Measurements from ENCODE around the gene PRKAR2B.
"Not testable (repeated sequence)": the region's sequence is repeated elsewhere in the genome, so short reads cannot be mapped to it uniquely, and the experiment has no call there.

The PRKAR2B gene

DNA sequence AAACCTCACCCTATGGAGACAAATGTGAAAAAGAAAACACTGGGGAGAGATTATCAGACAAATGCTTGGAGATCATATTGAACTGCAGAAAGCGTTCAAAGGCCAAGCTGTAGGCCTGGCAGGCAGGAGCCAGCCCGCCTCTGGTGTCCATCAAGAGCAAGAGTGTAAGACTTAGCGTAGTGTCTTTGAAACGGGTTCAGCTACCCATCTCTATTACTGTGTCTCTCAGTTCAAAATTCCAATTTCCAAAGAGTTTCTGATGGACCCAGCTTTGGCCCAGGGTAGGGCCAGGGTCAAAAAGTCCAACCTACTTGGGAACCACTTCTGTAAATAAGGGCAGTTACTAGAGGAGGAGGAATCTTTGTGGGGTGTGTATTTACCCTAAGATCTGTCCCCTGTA, 78.9 kb downstream of the PRKAR2B start:
- DNase-seq: no peak

DNA sequence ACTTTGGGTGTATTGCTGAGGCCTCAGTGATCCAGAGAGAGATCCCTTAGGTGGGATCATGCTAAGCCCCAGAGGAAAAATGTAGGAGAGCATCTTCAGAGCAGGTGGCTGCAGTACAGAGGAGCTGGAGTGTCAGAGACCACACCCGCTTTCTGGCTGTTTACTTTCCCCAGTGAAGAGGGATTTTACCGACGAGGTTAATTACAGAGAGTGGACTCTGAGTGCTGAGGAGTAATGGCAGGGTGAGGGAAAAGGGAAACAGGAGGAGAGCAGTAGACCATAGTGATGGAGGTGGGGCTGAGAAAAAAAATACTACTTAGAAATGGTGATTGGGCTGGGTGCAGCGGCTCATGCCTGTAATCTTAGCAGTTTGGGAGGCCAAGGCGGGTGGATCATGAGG, 81.0 kb downstream of the PRKAR2B start:
- no peak for DNase-seq

DNA sequence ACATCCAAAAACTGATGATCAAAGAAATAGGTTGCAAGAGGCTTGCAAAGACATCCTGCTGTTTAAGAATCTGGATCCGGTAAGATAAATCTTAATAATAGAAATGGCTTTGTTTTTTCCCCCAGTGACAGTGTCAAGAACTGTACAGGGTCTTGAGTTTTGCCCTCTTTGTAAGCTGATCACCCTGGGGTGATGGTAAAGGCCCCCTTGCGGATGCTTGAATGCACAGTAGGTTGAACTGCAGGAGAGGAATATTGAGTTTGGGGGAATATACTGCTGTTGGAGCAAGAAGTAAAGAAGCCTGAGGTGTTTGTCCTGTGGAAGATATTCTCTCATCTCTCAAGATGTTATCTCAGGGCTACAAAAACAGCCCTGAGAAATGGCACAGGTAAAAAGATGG, 83.7 kb downstream of the PRKAR2B start:
- DNase-seq: no peak

DNA sequence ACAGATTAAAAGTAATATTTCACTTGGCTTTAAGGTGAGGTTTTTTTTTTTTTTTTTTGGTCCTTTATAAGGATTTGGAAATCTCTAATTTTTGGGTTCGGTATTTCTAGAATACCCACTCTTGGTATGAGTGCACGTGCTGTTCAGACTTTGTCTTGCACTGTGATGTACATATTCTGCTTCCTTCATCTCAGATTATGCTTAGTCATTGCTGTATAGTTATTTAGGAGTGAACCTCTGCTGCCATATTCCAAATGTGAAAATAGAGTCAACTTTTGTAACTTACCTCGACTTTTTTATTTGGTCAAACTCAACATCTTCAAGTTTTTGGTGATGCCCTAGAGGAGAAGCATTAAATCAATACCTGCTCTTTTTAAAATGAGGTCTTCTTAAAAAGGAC, 84.2 kb downstream of the PRKAR2B start:
- no peak for DNase-seq

DNA sequence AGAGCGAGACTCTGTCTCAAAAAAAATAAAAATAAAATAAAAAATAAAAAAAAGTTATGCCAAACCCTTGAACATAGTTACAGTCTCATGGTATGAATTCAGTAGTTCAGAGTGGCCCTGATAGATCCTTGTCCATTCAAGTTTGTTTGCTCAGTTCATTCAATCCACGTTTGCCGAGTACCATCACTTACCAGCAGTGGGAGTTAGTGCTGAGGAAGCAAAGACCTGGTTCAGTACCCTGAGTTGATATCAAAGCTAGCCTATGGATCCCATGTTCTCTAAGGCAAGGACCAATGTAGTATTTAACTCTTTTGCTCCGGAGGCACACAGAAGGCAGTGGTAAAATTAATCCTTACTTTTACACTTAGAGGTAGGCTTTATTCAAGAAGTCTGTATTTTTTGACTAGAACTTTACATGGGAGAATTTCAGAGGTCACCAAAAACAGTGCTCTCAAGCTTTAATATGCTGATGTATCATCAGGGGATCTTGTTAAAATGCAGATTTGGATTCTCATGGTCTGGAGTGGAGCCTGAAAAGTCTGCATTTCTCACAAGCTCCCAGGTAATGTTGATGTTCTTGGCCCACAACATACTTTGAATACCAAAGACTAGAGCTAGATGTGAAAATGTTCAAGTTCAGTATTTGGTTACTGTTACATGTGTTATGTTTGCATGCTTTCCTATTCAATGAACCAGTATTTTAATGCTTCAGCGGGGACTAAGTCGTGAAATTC, 86.1 kb downstream of the PRKAR2B start:
- DNase-seq: no peak

DNA sequence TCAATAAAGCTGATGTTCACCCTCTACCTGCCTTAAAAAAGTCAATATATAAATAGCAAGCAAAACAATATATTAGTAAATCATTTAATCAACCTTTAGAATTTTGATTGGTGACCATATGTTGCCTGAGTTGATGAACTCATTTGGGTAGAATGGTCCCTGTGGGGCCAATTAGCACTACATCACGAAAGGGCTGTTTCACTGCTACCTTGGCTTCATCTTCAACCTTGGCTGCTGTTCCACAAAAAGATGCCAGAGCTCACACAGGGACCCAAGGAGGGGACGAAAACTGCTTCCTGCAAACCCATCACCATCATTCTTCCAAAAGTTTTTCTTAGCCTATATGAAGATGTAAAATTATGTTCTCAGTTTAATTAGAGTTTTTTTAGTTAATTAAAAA, 88.9 kb downstream of the PRKAR2B start:
- no peak for DNase-seq

DNA sequence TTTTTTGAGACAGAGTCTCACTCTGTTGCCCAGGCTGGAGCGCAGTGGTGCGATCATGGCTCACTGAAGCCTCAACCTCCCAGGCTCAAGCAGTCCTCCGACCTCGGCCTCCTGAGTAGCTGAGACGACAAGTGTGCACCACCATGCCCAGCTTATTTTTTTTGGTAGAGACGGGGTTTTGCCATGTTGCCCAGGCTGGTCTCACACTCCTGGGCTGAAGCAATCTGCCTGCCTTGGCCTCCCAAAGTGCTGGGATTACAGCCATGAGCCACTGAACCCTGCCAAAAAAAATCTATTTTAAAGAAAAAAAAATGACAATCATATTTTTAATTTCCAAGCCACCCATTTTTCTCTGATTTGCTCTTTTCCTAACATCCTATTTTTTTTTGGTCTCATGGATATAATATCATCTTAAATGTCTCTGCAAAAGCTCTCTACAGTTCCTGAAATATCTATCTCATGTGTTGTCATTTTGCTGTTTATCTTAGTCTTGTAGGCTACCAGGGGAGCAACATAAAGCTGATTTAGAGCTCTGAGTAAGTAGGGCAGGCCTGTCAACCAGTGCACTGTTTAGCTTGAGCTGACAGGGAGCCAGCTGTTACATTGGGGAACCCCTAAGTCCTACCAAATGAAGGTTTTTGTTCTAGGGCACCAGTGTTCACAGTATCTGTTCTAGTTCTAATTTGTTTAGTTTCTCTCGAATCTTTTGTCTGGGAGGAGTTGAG, 94.4 kb downstream of the PRKAR2B start:
- no peak for DNase-seq

DNA sequence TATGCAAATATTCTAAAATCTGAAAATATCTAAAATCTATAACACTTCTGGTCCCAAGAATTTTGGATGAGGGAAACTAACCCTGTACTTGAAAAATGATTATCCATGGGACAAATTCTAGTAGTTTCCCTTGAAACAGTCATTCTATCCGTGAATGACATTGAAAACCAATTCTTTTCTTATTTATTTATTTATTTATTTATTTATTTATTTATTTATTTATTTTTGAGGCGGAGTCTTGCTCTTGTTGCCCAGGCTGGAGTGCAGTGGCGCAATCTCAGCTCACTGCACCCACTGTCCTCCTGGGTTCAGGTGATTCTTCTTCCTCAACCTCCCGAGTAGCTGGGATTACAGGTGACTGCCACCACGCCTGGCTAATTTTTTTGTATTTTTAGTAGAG, 99.4 kb downstream of the PRKAR2B start:
- DNase-seq: not testable (repeated sequence)

DNA sequence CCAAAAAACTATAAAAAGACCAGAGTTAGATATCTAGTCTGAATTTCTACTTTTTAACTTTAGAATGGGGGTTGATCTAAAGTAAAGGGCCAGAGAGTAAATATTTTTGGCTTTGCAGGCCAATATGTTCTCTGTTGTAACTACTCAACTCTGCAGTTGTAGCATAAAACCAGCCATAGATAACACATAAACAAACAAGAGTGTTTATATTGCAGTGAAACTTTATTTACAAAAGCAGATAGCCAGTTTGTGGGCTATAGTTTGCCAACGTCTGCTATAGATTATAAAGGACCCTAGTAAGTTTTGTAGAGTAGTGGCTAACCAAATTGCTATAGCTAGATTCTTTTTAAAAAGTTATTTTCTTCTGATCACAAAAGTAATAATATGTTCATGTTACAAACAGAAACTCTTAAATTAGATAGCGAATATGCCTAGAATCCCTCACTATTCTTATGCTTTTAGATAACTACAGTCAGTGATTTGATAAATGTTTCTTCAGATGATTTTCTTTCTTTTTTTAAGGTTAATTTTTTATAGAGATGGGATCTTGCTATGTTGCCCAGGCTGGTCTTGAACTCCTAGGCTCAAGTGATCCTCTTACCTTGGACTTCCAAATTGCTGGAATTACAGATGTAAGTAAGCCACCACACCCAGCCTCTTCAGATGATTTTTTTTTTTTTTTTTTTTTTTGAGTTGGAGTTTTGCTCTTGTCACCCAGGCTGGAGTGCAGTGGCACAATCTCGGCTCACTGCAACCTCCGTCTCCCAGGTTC, 100.7 kb downstream of the PRKAR2B start:
- no peak for DNase-seq

DNA sequence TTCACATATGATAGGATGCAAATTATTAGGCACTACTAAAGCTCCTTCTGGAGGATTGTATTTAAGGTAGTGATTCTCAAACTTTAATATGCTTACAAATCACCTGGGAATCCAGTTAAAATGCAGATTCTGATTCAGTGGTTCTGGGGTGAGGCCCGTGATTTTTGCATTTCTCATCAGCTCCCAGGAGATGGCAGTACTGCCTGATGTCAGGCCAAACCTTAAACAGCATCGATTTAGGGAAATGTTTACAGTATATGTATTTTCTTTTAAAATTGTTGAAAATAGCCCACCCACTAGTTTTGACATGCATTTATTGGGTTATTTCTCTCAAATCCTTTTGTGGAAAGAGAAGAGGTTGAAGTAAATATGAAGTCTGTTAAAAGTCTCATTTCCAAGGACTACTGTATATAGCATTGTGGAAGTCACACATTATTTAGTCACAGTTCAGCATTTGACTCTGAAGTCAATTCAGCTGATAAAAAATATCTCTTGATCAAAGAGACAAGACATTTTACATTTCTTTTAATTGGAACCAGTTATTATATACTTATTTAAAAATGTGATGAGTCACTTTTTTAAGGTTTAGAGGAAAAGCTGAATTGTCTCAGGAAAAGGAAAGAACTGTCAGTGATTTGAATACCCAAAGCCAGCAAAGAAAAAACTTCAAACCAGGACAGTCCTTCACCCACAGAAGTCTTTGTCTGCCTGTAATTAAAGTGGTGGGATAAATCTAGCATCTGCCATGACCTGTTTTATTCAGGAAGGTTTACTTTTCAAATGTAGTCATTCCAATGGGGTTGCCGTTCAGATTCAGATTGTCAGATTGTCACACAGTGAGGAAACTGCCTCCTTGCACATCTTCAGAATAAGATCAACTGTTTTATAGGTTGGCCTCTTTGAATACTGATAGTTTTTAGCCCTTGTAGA, 103.2 kb downstream of the PRKAR2B start:
- peak; percentile 27 for DNase-seq

DNA sequence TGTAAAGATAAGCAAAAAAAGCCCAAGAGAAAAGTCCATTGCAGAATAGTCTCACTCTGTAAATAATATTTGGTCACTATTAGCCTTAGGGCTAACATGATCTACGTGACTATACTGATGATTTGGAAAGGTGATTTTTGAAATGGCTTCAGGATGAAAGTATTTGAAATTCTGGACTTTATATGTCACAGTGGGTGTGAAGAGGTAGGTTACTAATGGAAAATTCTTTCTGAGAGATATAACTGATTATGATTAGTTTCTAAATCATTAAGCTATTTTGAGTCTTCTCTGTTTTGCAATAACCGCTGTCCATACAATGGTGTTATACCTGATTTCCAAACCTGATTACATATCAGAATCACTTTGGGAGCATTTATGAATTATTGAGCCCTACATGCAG, 104.2 kb downstream of the PRKAR2B start:
- no peak for DNase-seq

DNA sequence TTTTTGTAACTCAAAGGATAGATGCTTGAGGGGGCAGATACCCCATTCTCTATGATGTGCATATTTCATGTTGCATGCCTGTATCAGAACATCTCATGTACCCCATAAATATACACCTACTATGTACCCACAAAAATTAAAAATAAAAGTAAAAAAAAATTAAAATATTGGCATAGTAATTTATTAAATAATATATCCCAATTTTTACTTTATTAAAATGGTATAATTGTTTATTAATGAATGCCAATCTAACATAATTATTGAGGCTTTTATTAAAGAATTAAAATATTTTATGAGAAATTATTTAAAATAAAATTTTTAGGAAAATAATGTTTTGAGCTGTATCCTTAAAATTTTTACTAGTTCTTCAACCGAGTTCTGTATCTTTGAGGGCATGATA, 105.4 kb downstream of the PRKAR2B start:
- no peak for DNase-seq

DNA sequence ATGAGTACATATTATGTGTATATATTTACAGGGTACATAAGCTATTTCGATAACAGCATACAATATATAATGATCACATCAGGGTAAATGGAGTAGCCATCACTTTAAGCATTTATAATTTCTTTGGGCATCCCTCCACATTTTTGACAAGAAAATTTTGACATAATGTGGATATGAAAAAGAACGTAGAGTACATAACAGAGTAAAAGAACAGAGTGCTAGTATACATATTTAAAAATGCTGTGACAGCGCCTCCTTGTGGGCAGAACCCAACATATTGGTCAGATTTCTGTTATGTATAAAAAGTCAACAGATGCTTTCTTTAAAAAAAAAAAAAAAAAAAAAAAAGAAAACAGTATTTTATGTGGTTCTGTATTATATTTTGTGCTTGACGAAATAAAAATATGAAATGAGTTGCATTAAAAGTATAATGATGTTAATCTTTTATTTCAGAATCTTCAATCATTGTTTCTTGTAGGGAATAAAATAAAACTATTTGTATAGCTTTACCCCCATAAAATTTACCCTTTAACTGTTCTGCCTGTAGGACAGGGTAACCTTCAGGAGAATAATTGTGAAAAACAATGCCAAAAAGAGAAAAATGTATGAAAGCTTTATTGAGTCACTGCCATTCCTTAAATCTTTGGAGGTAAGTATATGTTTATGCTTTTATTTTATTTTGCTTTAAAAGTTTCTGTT, 106.0 kb downstream of the PRKAR2B start:
- peak; percentile 35 for DNase-seq

DNA sequence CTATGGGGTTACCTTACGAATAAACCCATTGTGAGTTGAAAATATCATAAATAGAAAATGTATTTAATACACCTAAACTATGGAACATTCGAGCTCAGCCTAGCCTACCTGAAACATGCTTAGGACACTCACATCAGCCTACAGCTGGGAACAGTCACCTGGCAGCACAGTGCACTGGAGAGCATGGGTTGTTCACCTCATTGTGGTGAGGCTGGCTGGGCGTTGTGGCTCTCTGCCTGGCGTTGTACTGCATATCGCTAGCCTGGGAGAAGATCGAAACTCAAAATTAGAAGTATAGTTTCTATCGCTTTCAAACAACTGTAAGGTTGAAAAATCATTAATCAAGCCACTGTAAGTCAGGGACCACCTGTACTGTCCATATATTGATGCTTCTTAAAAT, 107.0 kb downstream of the PRKAR2B start:
- no peak for DNase-seq

DNA sequence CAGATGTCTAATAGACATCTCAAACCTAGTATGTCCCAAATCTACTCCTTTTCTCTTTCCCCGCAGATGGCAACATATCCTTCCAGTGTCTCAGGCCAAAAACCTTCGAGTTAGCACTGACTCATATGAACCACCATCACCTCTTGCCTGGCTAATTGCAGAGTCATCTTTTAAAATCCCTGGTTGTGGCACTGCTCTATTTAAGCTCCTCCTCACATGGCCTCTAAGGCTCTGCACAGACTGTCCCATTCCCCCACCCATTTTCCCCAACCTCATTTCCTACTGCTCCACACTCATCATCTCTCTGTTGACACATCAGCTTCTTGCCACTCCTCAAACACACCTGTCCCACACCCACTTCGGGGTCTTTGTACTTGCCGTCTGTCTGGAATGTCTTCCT, 107.5 kb downstream of the PRKAR2B start:
- DNase-seq: no peak

DNA sequence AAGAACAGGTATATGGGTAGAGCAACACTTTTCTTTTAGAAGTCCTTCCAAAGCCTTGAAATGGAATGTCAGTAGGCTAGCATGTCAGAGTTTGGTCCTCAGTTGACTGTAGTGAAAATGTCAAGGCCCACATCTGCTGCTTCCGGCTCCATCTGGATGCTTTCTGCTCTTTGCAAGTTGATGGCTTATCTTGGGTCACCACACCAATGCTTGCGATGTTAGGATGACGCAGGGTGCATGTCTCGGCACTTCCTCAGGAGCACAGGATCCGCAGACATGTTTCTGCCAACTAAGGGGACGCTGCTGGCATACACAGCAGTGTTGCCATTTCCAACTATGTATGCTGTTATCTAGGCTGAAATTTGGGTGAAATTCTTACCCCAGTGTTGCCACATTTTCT, 110.3 kb downstream of the PRKAR2B start:
- no peak for DNase-seq

DNA sequence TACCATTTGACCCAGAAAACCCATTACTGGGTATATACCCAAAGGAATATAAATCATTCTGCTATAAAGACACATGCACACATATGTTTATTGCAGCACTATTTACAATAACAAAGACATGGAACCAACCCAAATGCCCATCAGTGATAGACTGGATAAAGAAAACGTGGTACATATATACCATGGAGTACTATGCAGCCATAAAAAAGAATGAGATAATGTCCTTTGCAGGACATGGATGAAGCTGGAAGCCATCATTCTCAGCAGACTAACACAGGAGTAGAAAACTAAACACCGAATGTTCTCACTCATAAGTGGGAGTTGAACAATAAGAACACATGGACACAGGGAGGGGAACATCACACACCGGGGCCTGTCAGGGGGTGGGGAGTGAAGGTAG, 111.2 kb downstream of the PRKAR2B start:
- not testable (repeated sequence) for DNase-seq

DNA sequence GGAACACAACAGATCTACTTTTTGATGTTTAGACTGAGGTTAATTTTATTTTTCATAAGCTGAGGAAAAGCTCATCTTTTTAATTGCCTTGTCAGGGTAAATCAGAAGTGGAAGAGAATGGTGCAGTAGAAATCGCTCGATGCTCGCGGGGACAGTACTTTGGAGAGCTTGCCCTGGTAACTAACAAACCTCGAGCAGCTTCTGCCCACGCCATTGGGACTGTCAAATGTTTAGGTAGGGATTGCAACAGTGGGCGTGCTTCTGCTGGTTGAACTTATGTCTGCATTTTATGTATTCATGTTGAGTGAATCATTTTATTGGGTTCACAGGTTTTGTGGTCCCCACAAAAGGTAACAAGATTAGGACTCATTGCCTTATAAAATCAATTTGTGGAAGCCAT, 112.6 kb downstream of the PRKAR2B start:
- no peak for DNase-seq

DNA sequence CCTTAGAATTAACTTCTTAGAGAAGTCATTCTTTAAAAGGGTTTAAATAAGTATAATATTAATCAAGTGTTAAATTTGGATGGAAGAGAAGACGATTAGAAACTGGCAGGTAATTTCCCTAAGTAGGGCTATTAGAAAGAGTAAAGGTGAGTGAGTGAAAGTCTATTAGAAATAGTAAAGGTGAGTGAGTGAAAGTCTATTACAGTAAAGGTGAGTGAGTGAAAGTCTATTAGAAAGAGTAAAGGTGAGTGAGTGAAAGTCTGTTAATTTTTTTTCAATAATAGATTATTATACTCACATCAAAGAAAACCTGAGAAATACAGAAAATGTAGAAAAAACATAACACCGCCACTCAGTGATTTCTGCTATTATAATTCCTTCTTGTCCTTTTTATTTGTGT, 113.5 kb downstream of the PRKAR2B start:
- DNase-seq: no peak

DNA sequence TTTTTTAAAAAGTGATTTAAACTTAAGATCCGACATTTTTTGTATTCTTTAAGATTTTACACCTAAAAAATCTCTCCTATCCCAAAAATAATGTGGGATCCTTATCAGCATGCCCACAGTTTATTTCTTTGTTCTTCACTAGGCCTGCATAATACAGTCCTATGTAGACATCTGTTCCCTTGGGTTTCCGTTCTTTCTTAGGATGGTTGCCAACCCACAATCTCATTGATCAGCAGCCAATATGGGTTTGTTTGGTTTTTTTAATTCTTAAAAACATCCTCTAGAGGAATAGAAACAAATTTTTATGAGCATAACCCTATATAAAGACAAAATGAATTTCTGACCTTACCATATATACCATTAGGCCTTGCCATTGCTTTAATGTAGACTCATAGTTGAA, 115.9 kb downstream of the PRKAR2B start:
- DNase-seq: no peak

DNA sequence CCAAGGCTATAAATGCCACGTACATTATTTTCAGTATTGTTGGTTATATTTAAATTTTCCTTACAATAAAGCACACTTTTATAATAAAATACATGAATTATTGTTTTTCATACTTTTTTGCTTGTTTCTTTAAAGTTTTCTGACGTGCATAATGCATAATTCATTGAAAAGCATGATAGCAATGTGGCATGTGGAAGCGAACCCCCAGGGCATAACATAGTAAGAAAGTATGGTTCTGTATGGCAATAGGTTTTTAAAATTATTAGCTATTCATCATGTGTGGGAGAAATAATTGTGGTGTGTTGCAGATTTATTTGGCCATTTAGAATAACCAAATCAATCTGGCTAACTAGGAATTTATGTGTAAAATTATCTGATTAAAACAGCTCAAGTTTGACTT, 116.9 kb downstream of the PRKAR2B start:
- no peak for DNase-seq

DNA sequence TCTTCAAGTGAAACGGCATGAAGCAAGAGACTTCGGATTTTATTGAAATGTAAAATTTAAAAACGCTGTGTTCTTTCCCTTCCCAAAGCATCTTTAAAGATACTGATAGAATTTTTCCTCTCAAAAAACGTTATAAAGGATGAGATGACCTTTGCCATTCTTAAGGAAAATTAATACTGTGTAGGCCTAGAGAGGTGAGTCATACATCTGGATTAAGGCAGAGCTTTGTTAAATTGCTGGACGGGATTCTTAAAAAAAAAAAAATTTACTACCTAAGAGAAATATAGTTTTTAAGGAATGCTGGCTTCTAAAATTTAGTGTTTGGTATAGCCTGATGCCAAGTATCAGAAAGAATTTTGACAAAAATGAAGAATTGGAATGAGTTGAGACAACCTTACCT, 118.0 kb downstream of the PRKAR2B start:
- no peak for DNase-seq
